ENCODE data around the gene SMAD6. TPM values are rescaled to one million over a fixed set of nuclear protein-coding genes. Genes with fewer than 3 reads are reported as not detected.

The SMAD6 gene
- total RNA-seq, 1 experiment from 2014 or later = 19.9 TPM

DNA sequence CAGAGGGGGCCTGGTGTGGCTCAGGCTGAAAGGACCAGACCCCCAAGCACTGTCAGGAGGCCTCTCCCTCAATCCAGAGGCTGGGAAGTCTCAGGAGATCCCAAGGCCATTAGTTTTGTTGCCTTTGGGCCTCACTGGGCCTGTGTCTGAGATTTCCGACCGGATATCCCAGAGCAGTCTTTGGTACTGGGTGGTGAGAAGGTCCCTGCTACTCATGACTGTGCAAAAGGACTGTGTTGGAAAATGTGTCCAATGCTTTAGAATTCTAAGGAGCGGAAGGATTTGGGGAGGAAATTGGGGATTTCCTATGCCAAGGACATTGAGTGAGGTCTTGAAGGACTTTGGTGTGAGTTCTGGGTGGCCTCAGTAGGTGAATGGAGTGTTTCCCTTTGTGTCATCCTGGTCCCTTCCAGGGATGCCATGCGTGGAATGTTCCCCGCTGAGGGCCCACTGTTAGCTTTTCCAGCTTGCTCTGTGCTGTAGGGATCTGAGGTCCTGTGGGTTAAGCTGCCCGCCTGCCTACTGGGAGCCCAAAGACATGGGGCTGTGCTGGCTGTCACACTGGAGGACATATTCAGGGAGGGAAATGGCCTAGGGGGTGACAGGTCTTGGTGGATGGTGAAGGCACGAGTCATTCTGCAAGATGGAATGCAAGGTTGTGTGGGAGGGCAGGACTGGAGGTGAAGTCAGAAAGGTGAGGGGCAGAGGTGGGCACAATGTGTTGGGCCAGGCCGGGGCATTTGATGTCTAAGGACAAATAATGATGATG, 16.4 kb downstream of the SMAD6 start:
- Histone ChIP-seq H3K79me2 (ENCODE audit: low read length) (0 out of 2 replicates have a peak, but pooled peaks cover 4% of the 10 kb centered on the region), H3K9me3 (ENCODE audit: low read length) (no peaks in the 10 kb centered on the region), H3K4me1 (ENCODE audit: insufficient read depth, low read length) (peaks cover 19% of the 10 kb centered on the region), H4K20me1 (ENCODE audit: low read length) (no peaks in the 10 kb centered on the region), H3K9ac (ENCODE audit: low read length) (no peak overlapping the region), H3K4me2 (ENCODE audit: low read length) (no peak overlapping the region), H3K27me3 (ENCODE audit: low read length) (no peaks in the 10 kb centered on the region), H3K9me2 (replicated peaks; ENCODE audit: low read length) (no peaks in the 10 kb centered on the region), H3K4me3 (ENCODE audit: low read length) (no peak overlapping the region), H3F3A (ENCODE audit: low read length, unreplicated experiment) (no peaks in the 10 kb centered on the region), H3K36me3 (ENCODE audit: low read depth, low read length) (no peaks in the 10 kb centered on the region), H2AFZ (ENCODE audit: low read length) (no peak overlapping the region), H3K27ac (ENCODE audit: low read length) (no peak overlapping the region)
- ChIA-PET CTCF (no interaction called here), POLR2A (ENCODE audit: unreplicated experiment) (no interaction called here)
- no peak for ATAC-seq
- TF ChIP-seq, protein P1, sequence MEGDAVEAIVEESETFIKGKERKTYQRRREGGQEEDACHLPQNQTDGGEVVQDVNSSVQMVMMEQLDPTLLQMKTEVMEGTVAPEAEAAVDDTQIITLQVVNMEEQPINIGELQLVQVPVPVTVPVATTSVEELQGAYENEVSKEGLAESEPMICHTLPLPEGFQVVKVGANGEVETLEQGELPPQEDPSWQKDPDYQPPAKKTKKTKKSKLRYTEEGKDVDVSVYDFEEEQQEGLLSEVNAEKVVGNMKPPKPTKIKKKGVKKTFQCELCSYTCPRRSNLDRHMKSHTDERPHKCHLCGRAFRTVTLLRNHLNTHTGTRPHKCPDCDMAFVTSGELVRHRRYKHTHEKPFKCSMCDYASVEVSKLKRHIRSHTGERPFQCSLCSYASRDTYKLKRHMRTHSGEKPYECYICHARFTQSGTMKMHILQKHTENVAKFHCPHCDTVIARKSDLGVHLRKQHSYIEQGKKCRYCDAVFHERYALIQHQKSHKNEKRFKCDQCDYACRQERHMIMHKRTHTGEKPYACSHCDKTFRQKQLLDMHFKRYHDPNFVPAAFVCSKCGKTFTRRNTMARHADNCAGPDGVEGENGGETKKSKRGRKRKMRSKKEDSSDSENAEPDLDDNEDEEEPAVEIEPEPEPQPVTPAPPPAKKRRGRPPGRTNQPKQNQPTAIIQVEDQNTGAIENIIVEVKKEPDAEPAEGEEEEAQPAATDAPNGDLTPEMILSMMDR (conservative IDR thresholded peaks at IDR 0.05; ENCODE audit: low read depth, low read length) = no peak
- no peak for TF ChIP-seq EZH2 (IDR thresholded peaks at IDR 0.05; ENCODE audit: low read length, unreplicated experiment)
- no peak for TF ChIP-seq EZH2phosphoT487 (IDR thresholded peaks at IDR 0.05; ENCODE audit: borderline replicate concordance, low read length)
- intact Hi-C loops (cut with micrococcal nuclease) = no loop called here
- no TSS peak for BruUV-seq (replicated peaks)
- DNase-seq = no peak

DNA sequence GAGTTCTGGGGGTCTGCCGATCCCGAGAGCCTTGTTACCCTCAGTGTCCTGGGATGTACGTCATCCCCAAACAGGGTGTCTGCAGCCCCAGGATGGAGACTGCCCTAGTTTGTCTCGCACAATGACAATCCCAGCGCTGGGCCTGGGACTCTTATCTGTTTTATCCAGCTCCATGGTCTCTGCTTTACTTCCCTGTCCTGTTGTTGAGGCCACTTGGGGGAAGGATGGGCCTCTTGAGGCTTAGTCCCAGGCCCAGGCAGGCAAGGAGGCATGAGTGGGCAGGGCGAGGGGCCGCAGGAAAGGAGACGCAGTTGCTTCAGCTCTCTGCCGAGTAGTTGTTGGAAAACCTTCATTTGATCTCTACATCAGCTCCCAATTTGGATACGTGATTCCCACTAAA, 17.4 kb downstream of the SMAD6 start:
- H3K9ac ChIP-seq (ENCODE audit: low read length) = no peak overlapping the region
- H3K4me1 ChIP-seq (ENCODE audit: insufficient read depth, low read length) = peaks cover 19% of the 10 kb centered on the region
- no peaks in the 10 kb centered on the region for H3K27me3 ChIP-seq (ENCODE audit: low read length)
- BruUV-seq (replicated peaks) = no TSS peak
- DNase-seq (no peak), ATAC-seq (no peak)
- ChIA-PET POLR2A (ENCODE audit: unreplicated experiment) (no interaction called here), CTCF (no interaction called here)
- H3K27ac ChIP-seq (ENCODE audit: low read length) = no peak overlapping the region
- no peaks in the 10 kb centered on the region for H3K9me3 ChIP-seq (ENCODE audit: low read length)
- intact Hi-C loops (cut with micrococcal nuclease) = no loop called here
- no peaks in the 10 kb centered on the region for H3K9me2 ChIP-seq (replicated peaks; ENCODE audit: low read length)
- no peaks in the 10 kb centered on the region for H3F3A ChIP-seq (ENCODE audit: low read length, unreplicated experiment)
- 0 out of 2 replicates have a peak, but pooled peaks cover 4% of the 10 kb centered on the region for H3K79me2 ChIP-seq (ENCODE audit: low read length)
- TF ChIP-seq EZH2 (IDR thresholded peaks at IDR 0.05; ENCODE audit: low read length, unreplicated experiment) (no peak), EZH2phosphoT487 (IDR thresholded peaks at IDR 0.05; ENCODE audit: borderline replicate concordance, low read length) (no peak)
- TF ChIP-seq, protein P1 (conservative IDR thresholded peaks at IDR 0.05; ENCODE audit: low read depth, low read length) = no peak
- no peak overlapping the region for H3K4me3 ChIP-seq (ENCODE audit: low read length)
- H2AFZ ChIP-seq (ENCODE audit: low read length) = no peak overlapping the region
- no peaks in the 10 kb centered on the region; the same call in 1 of the 2 replicates for H3K36me3 ChIP-seq (ENCODE audit: low read depth, low read length)
- H4K20me1 ChIP-seq (ENCODE audit: low read length) = no peaks in the 10 kb centered on the region
- no peak overlapping the region for H3K4me2 ChIP-seq (ENCODE audit: low read length)
